ENCODE data around the gene HOXD12. TPM values are rescaled to one million over a fixed set of nuclear protein-coding genes. Genes with fewer than 3 reads are reported as not detected.

Gene HOXD12
- total RNA-seq, 4 donors from 2014 or later = not detected

- TF ChIP-seq, protein P1, sequence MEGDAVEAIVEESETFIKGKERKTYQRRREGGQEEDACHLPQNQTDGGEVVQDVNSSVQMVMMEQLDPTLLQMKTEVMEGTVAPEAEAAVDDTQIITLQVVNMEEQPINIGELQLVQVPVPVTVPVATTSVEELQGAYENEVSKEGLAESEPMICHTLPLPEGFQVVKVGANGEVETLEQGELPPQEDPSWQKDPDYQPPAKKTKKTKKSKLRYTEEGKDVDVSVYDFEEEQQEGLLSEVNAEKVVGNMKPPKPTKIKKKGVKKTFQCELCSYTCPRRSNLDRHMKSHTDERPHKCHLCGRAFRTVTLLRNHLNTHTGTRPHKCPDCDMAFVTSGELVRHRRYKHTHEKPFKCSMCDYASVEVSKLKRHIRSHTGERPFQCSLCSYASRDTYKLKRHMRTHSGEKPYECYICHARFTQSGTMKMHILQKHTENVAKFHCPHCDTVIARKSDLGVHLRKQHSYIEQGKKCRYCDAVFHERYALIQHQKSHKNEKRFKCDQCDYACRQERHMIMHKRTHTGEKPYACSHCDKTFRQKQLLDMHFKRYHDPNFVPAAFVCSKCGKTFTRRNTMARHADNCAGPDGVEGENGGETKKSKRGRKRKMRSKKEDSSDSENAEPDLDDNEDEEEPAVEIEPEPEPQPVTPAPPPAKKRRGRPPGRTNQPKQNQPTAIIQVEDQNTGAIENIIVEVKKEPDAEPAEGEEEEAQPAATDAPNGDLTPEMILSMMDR (IDR thresholded peaks at IDR 0.05) = no peak
- TF ChIP-seq EP300 (IDR thresholded peaks at IDR 0.05) (no peak), POLR2AphosphoS5 (IDR thresholded peaks at IDR 0.05) (no peak)
- H3K27me3 ChIP-seq = peaks cover 99% of the 10 kb centered on the region
- no peaks in the 10 kb centered on the region for H3K9me3 ChIP-seq
- no peak overlapping the region for H3K27ac ChIP-seq
- peaks cover 0 to 66% (median 31%) of the 10 kb centered on the region in 3 donors for H3K4me1 ChIP-seq
- no peak for ATAC-seq
- no peaks in the 10 kb centered on the region for H3K36me3 ChIP-seq
- 8% methylated on average over 12 of the region's 56 CpGs; no CpG with 5 or more reads in 1 of the 2 donors for WGBS, 2 donors (ENCODE audit: low coverage in 1 of 2)
- no peak overlapping the region for H3K4me3 ChIP-seq
Measured at GRCh38 chr2:176104316-176105077, 4.9 kb downstream of the HOXD12 start.

DNA sequence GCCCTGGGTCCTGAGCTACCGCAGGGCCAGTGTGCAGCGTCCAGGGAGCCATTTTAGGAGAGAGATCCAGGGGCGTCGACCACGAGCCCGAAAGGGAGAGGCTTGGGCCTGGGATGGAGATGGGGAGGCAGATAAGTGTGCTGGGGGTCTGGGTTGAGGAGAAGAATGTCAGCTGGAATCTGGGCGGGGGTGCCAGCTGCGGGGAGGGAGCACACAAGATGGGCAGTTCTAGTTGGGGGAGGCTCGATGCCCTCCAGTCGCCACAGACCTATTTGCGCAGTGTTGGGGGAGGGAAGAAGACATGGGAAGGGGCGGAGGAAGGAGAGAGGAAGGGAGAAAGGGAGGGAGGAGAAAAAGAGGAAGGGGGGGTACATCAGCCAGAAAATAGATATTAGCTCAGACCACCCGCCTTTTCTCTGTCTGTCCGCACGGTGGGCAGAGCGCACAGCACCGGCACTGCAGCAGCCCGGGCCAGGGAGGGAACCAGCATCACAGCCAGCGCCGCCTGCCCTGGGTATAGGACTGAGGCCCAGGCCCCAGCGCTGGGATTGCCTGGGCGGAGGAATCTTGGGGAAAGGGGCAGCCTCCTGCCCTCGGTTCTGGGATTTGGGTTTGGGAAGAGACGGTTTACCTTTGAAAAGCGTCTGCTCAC, 5.6 kb downstream of the HOXD12 start:
- Histone ChIP-seq H3K27ac (no peak overlapping the region), H3K9me3 (no peaks in the 10 kb centered on the region), H3K4me1 (peaks cover 0 to 59% (median 31%) of the 10 kb centered on the region in 3 donors), H3K27me3 (peaks cover 99% of the 10 kb centered on the region), H3K4me3 (no peak overlapping the region), H3K36me3 (no peaks in the 10 kb centered on the region)
- 4 to 5% methylated on average over 4 to 17 of the region's 25 CpGs for WGBS, 2 donors (ENCODE audit: low coverage in 1 of 2)
- ATAC-seq = no peak
- TF ChIP-seq POLR2A (IDR thresholded peaks at IDR 0.05) (no peak), EP300 (IDR thresholded peaks at IDR 0.05) (no peak), POLR2AphosphoS5 (IDR thresholded peaks at IDR 0.05) (no peak)
- TF ChIP-seq, protein P1 (IDR thresholded peaks at IDR 0.05) = no peak

DNA sequence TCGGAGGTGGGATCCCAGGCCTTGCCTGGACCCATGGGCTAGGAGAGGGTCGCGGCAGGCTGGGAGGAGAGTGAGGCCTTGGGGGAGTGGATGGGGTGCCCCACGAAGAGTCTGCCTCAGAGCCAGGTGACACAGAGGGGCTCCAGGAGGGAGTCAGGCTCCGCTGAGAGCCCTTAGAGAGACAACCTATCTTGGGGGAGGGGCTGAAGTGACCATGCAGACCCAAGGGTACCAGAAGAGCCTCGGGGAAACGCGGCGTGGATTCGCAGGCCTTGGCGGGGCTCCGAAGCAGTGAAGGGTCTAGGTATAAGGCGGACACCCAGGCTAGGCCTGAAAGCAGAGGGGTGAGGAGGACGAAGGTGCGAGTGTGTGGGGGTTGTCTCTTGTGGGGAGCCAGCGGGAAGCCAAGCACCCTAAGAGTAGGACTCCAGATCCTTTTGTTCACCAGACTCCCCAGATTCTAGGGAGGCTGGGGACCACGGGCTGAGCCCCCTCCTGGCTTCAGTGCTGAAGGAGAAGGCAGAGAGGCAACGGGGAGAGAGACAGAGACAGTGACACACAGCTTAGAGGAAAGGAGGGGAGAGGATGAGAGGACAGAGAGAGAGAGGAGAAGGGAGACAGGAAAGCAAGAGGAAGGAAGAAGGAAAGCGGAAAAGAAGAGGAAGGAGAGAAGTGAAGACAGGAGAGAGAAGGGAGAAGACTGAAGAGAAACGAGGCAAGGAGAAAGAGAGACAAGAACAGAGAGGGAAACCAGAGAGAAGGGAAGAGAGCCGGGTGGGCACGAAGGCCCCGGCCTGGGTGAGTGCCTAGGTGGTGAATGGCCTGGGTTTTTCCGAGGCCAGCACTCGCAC, 6.4 kb downstream of the HOXD12 start:
- 8% methylated on average over 11 to 13 of the region's 25 CpGs for WGBS, 2 donors (ENCODE audit: low coverage in 1 of 2)
- TF ChIP-seq EP300 (IDR thresholded peaks at IDR 0.05) = no peak
- no peak for TF ChIP-seq POLR2A (IDR thresholded peaks at IDR 0.05)
- no peak for TF ChIP-seq POLR2AphosphoS5 (IDR thresholded peaks at IDR 0.05)
- TF ChIP-seq, protein P1 (IDR thresholded peaks at IDR 0.05) = no peak
- Histone ChIP-seq H3K36me3 (no peaks in the 10 kb centered on the region), H3K4me1 (peaks cover 0 to 54% (median 31%) of the 10 kb centered on the region in 3 donors), H3K4me3 (no peak overlapping the region), H3K27ac (no peak overlapping the region), H3K27me3 (peaks cover 99% of the 10 kb centered on the region), H3K9me3 (no peaks in the 10 kb centered on the region)
- ATAC-seq = no peak

DNA sequence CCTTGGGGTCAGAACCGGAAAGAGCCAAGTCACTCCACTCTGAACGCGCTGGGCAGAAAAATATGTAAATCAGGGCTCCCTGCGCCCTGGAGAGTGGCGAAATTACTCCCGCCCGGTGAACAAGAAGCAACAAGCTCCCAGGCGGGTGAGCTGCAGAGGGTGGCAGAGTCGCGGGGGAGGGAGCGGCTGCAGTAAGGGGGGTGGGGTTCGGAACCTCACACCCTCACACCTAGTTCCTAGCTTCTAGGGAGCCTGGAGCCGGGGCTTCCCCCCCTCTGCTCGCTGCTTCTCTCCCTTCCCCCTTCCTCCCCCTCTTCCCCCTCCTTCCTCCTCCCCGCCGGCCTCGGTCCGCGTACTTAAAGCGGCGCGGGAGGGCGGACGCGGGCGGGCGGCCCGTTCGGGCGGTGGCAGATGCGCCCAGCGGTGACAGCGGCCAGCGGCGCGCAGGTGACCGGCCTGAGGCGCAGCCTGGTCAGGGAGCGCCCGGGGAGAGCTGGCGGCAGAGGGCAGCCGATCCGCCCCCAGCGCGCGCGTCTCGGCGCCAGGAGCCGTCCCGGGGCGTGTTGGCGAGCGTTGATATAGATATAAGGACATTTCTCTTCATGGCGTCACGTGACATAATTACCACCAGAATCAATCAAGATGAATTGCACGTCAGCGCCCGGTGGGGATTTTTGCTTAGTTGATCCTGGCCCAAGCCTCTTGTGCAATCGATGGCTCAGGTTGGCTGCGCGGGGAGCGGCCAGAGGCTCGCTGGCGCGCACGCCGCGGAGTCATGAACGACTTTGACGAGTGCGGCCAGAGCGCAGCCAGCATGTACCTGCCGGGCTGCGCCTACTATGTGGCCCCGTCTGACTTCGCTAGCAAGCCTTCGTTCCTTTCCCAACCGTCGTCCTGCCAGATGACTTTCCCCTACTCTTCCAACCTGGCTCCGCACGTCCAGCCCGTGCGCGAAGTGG, 7.3 kb downstream of the HOXD12 start, which contains the start of gene HOXD11:
HOXD11 (plus strand) TSS at position 700 of the 959 bp plus-strand sequence; CDS start at position 776, 76 bp downstream.
- H3K27ac ChIP-seq = no peak within 1 kb of the TSS
- H3K9me3 ChIP-seq = no peaks in the 10 kb centered on the region
- 4 to 5% methylated on average over 11 to 12 of the region's 85 CpGs for WGBS, 2 donors (ENCODE audit: low coverage in 1 of 2)
- peaks cover 99% of the 10 kb centered on the region for H3K27me3 ChIP-seq
- TF ChIP-seq EP300 (IDR thresholded peaks at IDR 0.05) (no peak), POLR2AphosphoS5 (IDR thresholded peaks at IDR 0.05) (no peak), POLR2A (IDR thresholded peaks at IDR 0.05) (no peak)
- TF ChIP-seq, protein P1 (IDR thresholded peaks at IDR 0.05) = no peak
- ATAC-seq = no peak
- no peaks in the 10 kb centered on the region for H3K36me3 ChIP-seq
- H3K4me1 ChIP-seq = peaks cover 0 to 56% (median 31%) of the 10 kb centered on the region in 3 donors
- H3K4me3 ChIP-seq = peak within 1 kb of the TSS in 1 of 2 donors; percentile 39

All from gastroesophageal sphincter (tissue), 4 donors.